ENCODE measurements around the gene PJA2. TPM values are rescaled to one million over a fixed set of nuclear protein-coding genes. Genes with fewer than 3 reads are reported as not detected.

The PJA2 gene
- total RNA-seq, 4 donors from 2014 or later = 109 to 162 (median 131) TPM

- no peak for TF ChIP-seq CTCF (IDR thresholded peaks at IDR 0.05; ENCODE audit: low read depth)
These were observed 21.4 kb downstream of the PJA2 start for GRCh38 chr5:109388407-109388806.

GRCh38 chr5:109387408-109387974 is 22.3 kb downstream of the PJA2 start:
- no peak for TF ChIP-seq CTCF (IDR thresholded peaks at IDR 0.05; ENCODE audit: low read depth)

GRCh38 chr5:109378095-109378494 is 31.7 kb downstream of the PJA2 start:
- no peak for TF ChIP-seq CTCF (IDR thresholded peaks at IDR 0.05; ENCODE audit: low read depth)

DNA sequence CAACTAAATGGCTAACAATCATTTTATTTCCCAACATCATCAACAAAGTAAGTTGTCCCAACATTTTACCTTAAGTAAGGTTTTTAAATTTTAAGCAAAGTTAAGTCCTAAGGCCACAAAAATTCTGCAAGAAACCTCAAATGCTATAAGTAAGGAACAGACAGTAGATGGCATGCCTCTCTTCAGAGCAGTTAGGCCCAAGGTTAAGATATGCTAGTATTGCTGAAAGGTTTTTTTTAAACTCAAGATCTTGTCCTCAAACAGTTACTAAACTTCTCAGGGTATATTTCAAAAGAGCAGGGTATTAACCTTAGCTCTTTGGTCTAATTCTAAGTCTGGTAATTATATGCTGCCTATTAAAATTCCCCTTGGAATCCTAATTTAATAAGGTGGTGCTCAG is 35.1 kb downstream of the PJA2 start:
- no peak for TF ChIP-seq CTCF (IDR thresholded peaks at IDR 0.05; ENCODE audit: low read depth)

DNA sequence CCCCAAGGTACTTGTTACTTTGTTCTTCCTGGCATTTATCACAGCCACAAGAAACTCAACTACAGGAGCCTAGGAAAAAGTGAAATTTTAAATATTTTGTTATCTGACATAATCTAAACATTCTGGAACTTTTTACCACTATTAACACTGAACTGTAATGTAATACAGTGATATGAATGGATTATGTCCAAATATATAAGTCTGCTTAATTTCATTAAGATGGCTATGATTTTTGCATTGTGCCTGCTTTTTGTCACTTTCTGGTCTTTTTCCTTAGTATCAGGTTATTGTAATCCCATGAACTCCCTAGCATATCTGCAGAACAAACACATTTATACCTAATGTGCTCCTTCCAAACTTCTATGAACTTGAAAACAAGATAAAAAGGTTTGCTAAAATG is 35.8 kb downstream of the PJA2 start:
- no peak for TF ChIP-seq CTCF (IDR thresholded peaks at IDR 0.05; ENCODE audit: low read depth)

- no peak for TF ChIP-seq CTCF (IDR thresholded peaks at IDR 0.05; ENCODE audit: low read depth)
These were observed 39.4 kb downstream of the PJA2 start for GRCh38 chr5:109370343-109370742.

DNA sequence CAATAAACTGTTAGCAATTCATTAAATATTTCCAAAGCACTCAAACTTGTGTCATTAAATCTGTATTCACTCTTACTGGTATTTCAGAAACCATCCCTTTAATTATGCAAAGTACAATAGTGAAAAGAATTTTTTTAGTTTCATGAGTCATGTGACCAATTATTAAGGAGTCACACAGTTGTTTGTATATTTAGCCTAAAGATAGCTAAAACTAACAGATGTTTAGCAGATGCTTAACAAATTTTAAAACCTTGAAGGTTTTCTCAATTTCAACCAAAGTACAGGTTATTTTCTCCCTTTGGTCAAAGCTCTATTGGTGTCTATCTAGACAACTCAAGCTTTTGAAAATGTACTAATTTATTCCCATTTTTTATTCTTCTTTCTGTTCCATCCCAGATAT is 44.1 kb downstream of the PJA2 start:
- no peak for TF ChIP-seq CTCF (IDR thresholded peaks at IDR 0.05; ENCODE audit: low read depth)
